Psoas muscle (tissue), 8 donors: Measurements from ENCODE around the gene ELOVL1. TPM values are rescaled to one million over a fixed set of nuclear protein-coding genes. Genes with fewer than 3 reads are reported as not detected.

Experiments
- ATAC-seq, 4 donors: fragments of 200-7000 bp; cut with Tn5 transposase; one replicate each; pipeline ENCODE4 v1.9.1; 2020; ENCODE audit warnings: moderate library complexity in 3 of 4, mild to moderate bottlenecking in 2 of 4
- DNase-seq, 2 donors: peaks; one replicate each; pipeline ENCODE4 v3.0.0-alpha.2; 2020
- H3K27ac ChIP-seq: fragments of 200-600 bp; one replicate; pipeline ENCODE4 v1.8.0; 2022
- H3K27me3 ChIP-seq, 3 donors: fragments of 200-600 bp in 1 of 3; one replicate each; pipeline versions ENCODE4 v1.6.1 to v1.8.0; 2013 to 2022; ENCODE audit warnings: low read length in 2 of 3, mild to moderate bottlenecking in 2 of 3, moderate library complexity in 1 of 3; ENCODE audit not compliant: insufficient read depth in 3 of 3
- H3K36me3 ChIP-seq, 2 donors: fragments of 200-600 bp in 1 of 2; one replicate each; pipeline versions ENCODE4 v1.6.1 to v1.8.0; 2013 to 2022; ENCODE audit warnings: low read depth in 1 of 2, mild to moderate bottlenecking in 1 of 2, moderate library complexity in 1 of 2; ENCODE audit not compliant: insufficient read depth in 1 of 2
- H3K4me1 ChIP-seq: fragments of 200-600 bp; one replicate; pipeline ENCODE4 v1.8.0; 2022
- H3K4me3 ChIP-seq: fragments of 200-600 bp; one replicate; pipeline ENCODE4 v1.8.0; 2022; ENCODE audit warnings: mild to moderate bottlenecking
- H3K9me3 ChIP-seq: fragments of 200-600 bp; one replicate; pipeline ENCODE4 v1.8.0; 2022
- CTCF ChIP-seq: fragments of 200-600 bp; IDR thresholded peaks from one replicate; pipeline ENCODE4 v1.8.0; 2022; ENCODE audit warnings: antibody characterized with exemption
- WGBS, 3 donors: extraction: QIAGEN DNeasy Blood & Tissue Kit; methylation state at CpG; one replicate each; pipeline versions ENCODE4 v1.1.6 to v1.1.7; 2013; 5-methylcytosine and 5-hydroxymethylcytosine counted together
- intact Hi-C, 2 donors: fragments of 100-400 bp; cut with DNase I; formaldehyde crosslinking; loops; one replicate each; pipeline versions ENCODE4 v1.11.0 to v1.14.2; 2022
- polyA plus RNA-seq, 3 donors: library from polyadenylated mRNA; stranded (reverse); fragments of 200-250 nt; gene quantifications; one replicate each; pipeline ENCODE4 v1.2.3, GENCODE V29; 2013
- total RNA-seq, 4 donors: library from RNA; stranded (reverse); fragmentation: NEBNext Ultra II Directional in 2 of 4; extraction: Animal tissue kit (Norgen Biotek cat#: 25700) in 2 of 4; gene quantifications; one replicate each; pipeline versions ENCODE4 v1.2.1 to v1.2.4, GENCODE V29; 2021 to 2023
- donor health status: healthy with polysubstance abuse.
- donor health status: DM: no; HTN: no; CAD: no; lungs with moderate emphysema.
- donor health status: Bipolar disorder and iron deficiency.
- donor health status: healthy.
- donor health status: DM: yes; HTN: yes; CAD: no.
- donor health status: DM: no; HTN: no; CAD: no.
- donor health status: DM: no; HTN: no; CAD: no.
- donor health status: DM: yes; HTN: yes; CAD: no.

ELOVL1 gene
- total and polyA plus RNA-seq, 7 donors = 15.9 to 68.1 (median 19.2) TPM

- Histone ChIP-seq H3K36me3 (no peaks in the 10 kb centered on the region), H3K9me3 (no peaks in the 10 kb centered on the region), H3K27me3 (no peaks in the 10 kb centered on the region), H3K4me1 (no peaks in the 10 kb centered on the region), H3K27ac (no peak overlapping the region), H3K4me3 (no peak overlapping the region)
- no peak for DNase-seq
- WGBS, 3 donors = 79 to 89% (median 84%) methylated on average over 10 of the region's 10 CpGs
- intact Hi-C loops = no loop called here
- no peak for TF ChIP-seq CTCF
- no peak for ATAC-seq
These were observed 16.1 kb downstream of the ELOVL1 start for GRCh38 chr1:43351421-43352350.

- WGBS, 3 donors = 91 to 97% (median 91%) methylated on average over 1 of the region's 1 CpG
- Histone ChIP-seq H3K4me3 (no peak overlapping the region), H3K27me3 (no peaks in the 10 kb centered on the region), H3K36me3 (no peaks in the 10 kb centered on the region), H3K27ac (no peak overlapping the region), H3K4me1 (no peaks in the 10 kb centered on the region), H3K9me3 (no peaks in the 10 kb centered on the region)
- no peak for DNase-seq
- TF ChIP-seq CTCF = no peak
- ATAC-seq = no peak
- intact Hi-C loops = no loop called here
These were observed 16.8 kb downstream of the ELOVL1 start for GRCh38 chr1:43350976-43351375.

- TF ChIP-seq CTCF = no peak
- no peaks in the 10 kb centered on the region for H3K27me3 ChIP-seq
- H3K4me1 ChIP-seq = peaks cover 4% of the 10 kb centered on the region
- H3K27ac ChIP-seq = peak overlapping the region; percentile 74
- no peaks in the 10 kb centered on the region for H3K9me3 ChIP-seq
- DNase-seq (no peak), ATAC-seq (peak in 1 of 4 donors; percentile 16)
- no peaks in the 10 kb centered on the region for H3K36me3 ChIP-seq
- 57 to 65% (median 59%) methylated on average over 11 of the region's 11 CpGs for WGBS, 3 donors
- peak overlapping the region; percentile 82 for H3K4me3 ChIP-seq
- intact Hi-C loops = no loop called here
These were observed 18.1 kb downstream of the ELOVL1 start for GRCh38 chr1:43349594-43350306.

- intact Hi-C loops = no loop called here
- Histone ChIP-seq H3K9me3 (no peaks in the 10 kb centered on the region), H3K4me3 (peak overlapping the region; percentile 82), H3K4me1 (peaks cover 4% of the 10 kb centered on the region), H3K27ac (peak overlapping the region; percentile 74), H3K36me3 (no peaks in the 10 kb centered on the region), H3K27me3 (no peaks in the 10 kb centered on the region)
- no peak for TF ChIP-seq CTCF
- DNase-seq (peak; percentile 72 to 82), ATAC-seq (peak; percentile 90 to 92 (median 92))
- 7 to 10% (median 7%) methylated on average over 55 to 72 of the region's 72 CpGs for WGBS, 3 donors
These were observed 18.8 kb downstream of the ELOVL1 start for GRCh38 chr1:43348809-43349593.
